B cell (primary cell): ENCODE results near the gene SPTBN1. TPM values are rescaled to one million over a fixed set of nuclear protein-coding genes. Genes with fewer than 3 reads are reported as not detected.

Experiments
- ATAC-seq: fragments of 200-7000 bp; cut with Tn5 transposase; one replicate; pipeline ENCODE4 v1.10.0; 2021; ENCODE audit warnings: low read depth, mild to moderate bottlenecking, moderate number of reproducible peaks, moderate library complexity
- CTCF ChIA-PET: fragments of 350-600 bp; sonication (Branson Sonifier 250); formaldehyde crosslinking; loops from one replicate; lab custom pipeline; 2021; ENCODE audit warnings: antibody characterized with exemption, inconsistent platforms; lab: Charles Lee
- POLR2A ChIA-PET: fragments of 350-600 bp; sonication (Branson Sonifier 250); formaldehyde crosslinking; loops from one replicate; lab custom pipeline; 2021; ENCODE audit warnings: antibody characterized with exemption; lab: Charles Lee
- DNase-seq: peaks from one replicate; pipeline ENCODE4 v3.0.0; 2013
- H2AFZ ChIP-seq: 2 replicates; pipeline ENCODE4 v1.6.1; 2012; ENCODE audit warnings: mild to moderate bottlenecking, low read depth, low read length; ENCODE audit not compliant: insufficient read depth, poor library complexity, severe bottlenecking
- H3K27ac ChIP-seq, 2 donors: 1 replicate in 1 of 2; 2 replicates in 1 of 2; pipeline ENCODE4 v1.5.1; 2012 to 2013; ENCODE audit warnings: low read length in 2 of 2, mild to moderate bottlenecking in 2 of 2, moderate library complexity in 1 of 2
- H3K27me3 ChIP-seq, 4 experiments: fragments of 200-600 bp in 1 of 4; sonication (generic) in 1 of 4; replicated peaks in 1 of 4; 1 replicate in 2 of 4; 2 replicates in 2 of 4; pipeline versions ENCODE4 v1.6.1 to v1.7.0; 2013 to 2016; ENCODE audit warnings: low read length in 3 of 4, mild to moderate bottlenecking in 2 of 4, mixed read lengths in 1 of 4, moderate library complexity in 1 of 4; ENCODE audit not compliant: insufficient read depth in 4 of 4, control insufficient read depth in 3 of 4; ENCODE audit errors: control extremely low read depth in 1 of 4
- H3K36me3 ChIP-seq, 2 experiments: replicated peaks in 1 of 2; 1 replicate in 1 of 2; 2 replicates in 1 of 2; pipeline versions ENCODE4 v1.6.1 to v1.7.1; 2013; ENCODE audit warnings: low read length in 1 of 2; ENCODE audit not compliant: insufficient read depth in 2 of 2, control insufficient read depth in 1 of 2; ENCODE audit errors: control extremely low read depth in 1 of 2, extremely low read depth in 1 of 2
- H3K4me1 ChIP-seq, 2 donors: fragments of 200-600 bp in 1 of 2; sonication (generic) in 1 of 2; 1 replicate in 1 of 2; 2 replicates in 1 of 2; pipeline versions ENCODE4 v1.5.1 to v1.6.1; 2013 to 2017; ENCODE audit warnings: low read length in 2 of 2; ENCODE audit not compliant: control insufficient read depth in 2 of 2, insufficient read depth in 2 of 2
- H3K4me2 ChIP-seq: replicated peaks from 2 replicates; pipeline ENCODE3; 2012; ENCODE audit warnings: mild to moderate bottlenecking, low read depth, low read length; ENCODE audit not compliant: poor library complexity, severe bottlenecking
- H3K4me3 ChIP-seq, 5 experiments: fragments of 200-600 bp in 1 of 5; sonication (generic) in 1 of 5; 1 replicate in 3 of 5; 2 replicates in 2 of 5; pipeline versions ENCODE4 v1.5.1 to v1.7.0; 2011 to 2016; ENCODE audit warnings: low read length in 4 of 5, mild to moderate bottlenecking in 4 of 5, low read depth in 2 of 5, control low read depth in 1 of 5, moderate library complexity in 1 of 5; ENCODE audit not compliant: insufficient read depth in 1 of 5; ENCODE audit errors: control extremely low read depth in 1 of 5, extremely low read depth in 1 of 5
- H3K79me2 ChIP-seq: fragments of 200-600 bp; sonication (generic); one replicate; pipeline ENCODE4 v1.6.0; 2016; ENCODE audit warnings: low read length; ENCODE audit not compliant: control insufficient read depth, insufficient read depth
- H3K9ac ChIP-seq: fragments of 200-600 bp; sonication (generic); 2 replicates; pipeline ENCODE4 v1.6.1; 2017; ENCODE audit warnings: mild to moderate bottlenecking, low read length, moderate library complexity
- H3K9me3 ChIP-seq, 3 donors: one replicate each; pipeline versions ENCODE4 v1.6.1 to v1.7.1; 2013; ENCODE audit warnings: low read length in 2 of 3; ENCODE audit not compliant: control insufficient read depth in 2 of 3, insufficient read depth in 1 of 3; ENCODE audit errors: control extremely low read depth in 1 of 3
- H4K20me1 ChIP-seq: 2 replicates; pipeline ENCODE4 v1.6.0; 2012; ENCODE audit warnings: mild to moderate bottlenecking, low read length; ENCODE audit not compliant: insufficient read depth, control insufficient read depth, poor library complexity, severe bottlenecking
- H3K27ac Mint-ChIP-seq: one replicate; pipeline ENCODE4 v1.8.0; 2021; ENCODE audit warnings: mixed read lengths
- H3K27me3 Mint-ChIP-seq: one replicate; pipeline ENCODE4 v1.8.0; 2021; ENCODE audit warnings: mixed read lengths
- H3K4me1 Mint-ChIP-seq: one replicate; pipeline ENCODE4 v1.8.0; 2021; ENCODE audit warnings: mixed read lengths
- H3K4me3 Mint-ChIP-seq: one replicate; pipeline ENCODE4 v1.8.0; 2021; ENCODE audit warnings: mixed read lengths
- H3K9me3 Mint-ChIP-seq: one replicate; pipeline ENCODE4 v1.8.0; 2022; ENCODE audit warnings: mixed read lengths; ENCODE audit not compliant: insufficient read depth
- CTCF ChIP-seq: fragments of 200-600 bp; IDR thresholded peaks from one replicate; pipeline ENCODE4 v1.8.0; 2022; ENCODE audit warnings: antibody characterized with exemption, mild to moderate bottlenecking
- EZH2 ChIP-seq: IDR thresholded peaks from 2 replicates; pipeline ENCODE4 v1.6.1; 2012; ENCODE audit warnings: borderline replicate concordance, low read depth, mild to moderate bottlenecking, moderate library complexity, low read length; ENCODE audit not compliant: insufficient read depth, poor library complexity, severe bottlenecking
- WGBS: methylation state at CpG from one replicate; pipeline ENCODE4 v1.1.5; 2013; ENCODE audit warnings: missing lambda C conversion rate; ENCODE audit not compliant: insufficient coverage; 5-methylcytosine and 5-hydroxymethylcytosine counted together
- intact Hi-C: fragments of 100-400 bp; cut with micrococcal nuclease; formaldehyde crosslinking; loops from one replicate; pipeline ENCODE4 v1.10.0; 2022
- polyA plus RNA-seq: library from polyadenylated mRNA; depleted of rRNA; stranded (reverse); fragments of >200 nt; gene quantifications from 2 replicates; pipeline ENCODE4 v1.2.3, GENCODE V29; 2012
- total RNA-seq, 2 donors: library from RNA; stranded (reverse); fragments of 120-200 nt in 1 of 2; gene quantifications; 1 replicate in 1 of 2; 2 replicates in 1 of 2; pipeline versions ENCODE4 v1.2.3 to v1.2.4, GENCODE V29; 2013 to 2022

Gene SPTBN1
- total and polyA plus RNA-seq, 2 donors (not counting 1 experiment from before 2014, with no cell fraction given), result 43.7 to 144 TPM

GRCh38 chr2:54665436-54665856 lies 209.3 kb downstream of the SPTBN1 start:
- Histone ChIP-seq H3K36me3 (peaks cover 5 to 90% of the 10 kb centered on the region in 2 experiments), H3K9me3 (no peaks in the 10 kb centered on the region), H3K79me2 (no peaks in the 10 kb centered on the region), H3K27me3 (no peaks in the 10 kb centered on the region), H3K9ac (no peak overlapping the region), H3K4me2 (no peak overlapping the region), H4K20me1 (peaks cover 5% of the 10 kb centered on the region), H2AFZ (no peak overlapping the region), H3K27ac (no peak overlapping the region), H3K4me1 (no peaks in the 10 kb centered on the region), H3K4me3 (no peak overlapping the region)
- ChIA-PET POLR2A (no interaction called here), CTCF (interaction anchor here (0.7 to 12.8 kb wide), 34 partner anchors 9 to 558 kb away, joined by 3 to 294 read pairs (median 4); no protein-coding TSS in a partner anchor)
- H3K9me3 Mint-ChIP-seq, result no peaks in the 10 kb centered on the region
- 96% methylated on average over 2 of the region's 3 CpGs for WGBS
- DNase-seq, result peak; percentile 65
- H3K4me1 Mint-ChIP-seq, result no peaks in the 10 kb centered on the region
- H3K27ac Mint-ChIP-seq, result no peak overlapping the region
- no peaks in the 10 kb centered on the region for H3K27me3 Mint-ChIP-seq
- peak; percentile 76 for TF ChIP-seq CTCF
- no peak for TF ChIP-seq EZH2
- ATAC-seq, result peak; percentile 60
- intact Hi-C loops, result loop anchor here (1.0 kb wide), 2 partner anchors 39 to 510 kb away; no protein-coding TSS in a partner anchor
- no peak overlapping the region for H3K4me3 Mint-ChIP-seq

- Histone ChIP-seq H3K4me3 (no peak overlapping the region), H3K79me2 (no peaks in the 10 kb centered on the region), H3K9me3 (no peaks in the 10 kb centered on the region), H3K27ac (no peak overlapping the region), H3K4me2 (no peak overlapping the region), H4K20me1 (peaks cover 5% of the 10 kb centered on the region), H3K36me3 (peaks cover 5 to 82% of the 10 kb centered on the region in 2 experiments), H3K4me1 (no peaks in the 10 kb centered on the region), H3K27me3 (no peaks in the 10 kb centered on the region), H3K9ac (no peak overlapping the region), H2AFZ (no peak overlapping the region)
- Mint-ChIP-seq H3K27me3 (no peaks in the 10 kb centered on the region), H3K4me1 (no peaks in the 10 kb centered on the region), H3K9me3 (no peaks in the 10 kb centered on the region), H3K27ac (peak overlapping the region; percentile 59), H3K4me3 (no peak overlapping the region)
- intact Hi-C loops, result no loop called here
- ChIA-PET CTCF (interaction anchor here (0.7 to 12.8 kb wide), 27 partner anchors 10 to 741 kb away, joined by 3 to 294 read pairs (median 4); no protein-coding TSS in a partner anchor), POLR2A (no interaction called here)
- ATAC-seq, result no peak
- WGBS, result 90% methylated on average over 2 of the region's 3 CpGs
- TF ChIP-seq EZH2 (no peak), CTCF (no peak)
- no peak for DNase-seq
These were observed 210.1 kb downstream of the SPTBN1 start for GRCh38 chr2:54666131-54666633.
